HCT116 (cell line): ENCODE results near the gene GET3. TPM values are rescaled to one million over a fixed set of nuclear protein-coding genes. Genes with fewer than 3 reads are reported as not detected.

ENCODE experiments used
- ATAC-seq: fragments of 200-7000 bp; cut with Tn5 transposase; 2 replicates; pipeline ENCODE4 v1.9.1; 2020; ENCODE audit warnings: mild to moderate bottlenecking, moderate library complexity
- BruUV-seq: library from RNA; stranded (reverse); fragments of 400-500 nt; replicated peaks from 2 replicates; lab custom pipeline; 2021; lab: Mats Ljungman, UMichigan
- CTCF ChIA-PET: fragments of 300-600 bp; sonication (Branson Sonifier 250); formaldehyde crosslinking; loops from one replicate; lab custom pipeline; 2021; ENCODE audit warnings: antibody characterized with exemption; lab: Charles Lee
- POLR2A ChIA-PET: fragments of 300-600, 350-600 bp; sonication (Branson Sonifier 250); formaldehyde crosslinking; loops from one replicate; lab custom pipeline; 2021; ENCODE audit warnings: antibody characterized with exemption; lab: Charles Lee
- RAD21 ChIA-PET, 2 experiments: fragments of 300-600 bp; sonication (Branson Sonifier 250); formaldehyde crosslinking; loops; one replicate each; lab custom pipeline; 2023; ENCODE audit warnings: low total read pairs in 2 of 2; ENCODE audit not compliant: uncharacterized antibody in 2 of 2, unreplicated experiment in 2 of 2, low non-redundant PET in 1 of 2; lab: Charles Lee
- DNase-seq: peaks from one replicate; pipeline ENCODE4 v3.0.0-alpha.2; 2010; ENCODE audit warnings: low read depth, low spot score
- H2AFZ ChIP-seq: fragments of 200-600 bp; shearing (Covaris generic), sonication (generic); 2 replicates; pipeline ENCODE4 v1.6.1; 2017; ENCODE audit warnings: low read depth, mixed run types, mixed read lengths, antibody characterized with exemption, low read length; ENCODE audit not compliant: poor library complexity, severe bottlenecking
- H3K27ac ChIP-seq: 2 replicates; pipeline ENCODE4 v1.5.1; 2012; ENCODE audit warnings: low read depth, low read length
- H3K27me3 ChIP-seq: fragments of 200-600 bp; sonication (generic); 2 replicates; pipeline ENCODE4 v1.6.1; 2016; ENCODE audit warnings: mixed run types, low read length, mixed read lengths; ENCODE audit not compliant: insufficient read depth
- H3K36me3 ChIP-seq, 2 experiments: fragments of 200-500 bp in 1 of 2; fragments of 200-600 bp in 1 of 2; sonication (Bioruptor generic) in 1 of 2; sonication (generic) in 1 of 2; 2 replicates each; pipeline versions ENCODE4 v1.5.1 to v1.6.1; 2014 to 2016; ENCODE audit warnings: low read length in 2 of 2, inconsistent platforms in 1 of 2, mixed read lengths in 1 of 2, mixed run types in 1 of 2; ENCODE audit not compliant: insufficient read depth in 2 of 2, control insufficient read depth in 1 of 2
- H3K4me1 ChIP-seq, 2 experiments: fragments of 200-600 bp in 1 of 2; sonication (generic) in 1 of 2; 2 replicates each; pipeline versions ENCODE4 v1.5.1 to v1.6.1; 2012 to 2017; ENCODE audit warnings: low read length in 2 of 2, inconsistent platforms in 1 of 2, mild to moderate bottlenecking in 1 of 2, mixed read lengths in 1 of 2, mixed run types in 1 of 2, moderate library complexity in 1 of 2; ENCODE audit not compliant: insufficient read depth in 2 of 2, control insufficient read depth in 1 of 2
- H3K4me2 ChIP-seq: fragments of 200-600 bp; sonication (generic); 2 replicates; pipeline ENCODE4 v1.6.1; 2017; ENCODE audit warnings: mixed run types, low read length, mixed read lengths
- H3K4me3 ChIP-seq, 2 experiments: fragments of 200-600 bp in 1 of 2; sonication (generic) in 1 of 2; replicated peaks in 1 of 2; 2 replicates each; pipeline ENCODE4 v1.5.1; 2011 to 2016; ENCODE audit warnings: low read length in 2 of 2, control low read depth in 1 of 2, low read depth in 1 of 2, mild to moderate bottlenecking in 1 of 2, mixed read lengths in 1 of 2, mixed run types in 1 of 2
- H3K79me2 ChIP-seq: fragments of 200-600 bp; sonication (generic); 2 replicates; pipeline ENCODE4 v1.6.1; 2017; ENCODE audit warnings: mild to moderate bottlenecking, mixed run types, low read length, moderate library complexity, mixed read lengths; ENCODE audit not compliant: insufficient read depth
- H3K9ac ChIP-seq: fragments of 200-600 bp; sonication (generic); 2 replicates; pipeline ENCODE4 v1.6.1; 2016; ENCODE audit warnings: low read length, mixed read lengths
- H3K9me2 ChIP-seq: fragments of 200-600 bp; sonication (generic), shearing (Covaris generic); 2 replicates; pipeline ENCODE4 v1.6.1; 2017; ENCODE audit warnings: mixed run types, mild to moderate bottlenecking, moderate library complexity; ENCODE audit not compliant: insufficient read depth
- H3K9me3 ChIP-seq, 2 experiments: fragments of 200-500 bp in 1 of 2; fragments of 200-600 bp in 1 of 2; sonication (Bioruptor generic) in 1 of 2; sonication (generic) in 1 of 2; 2 replicates each; pipeline ENCODE4 v1.6.1; 2014 to 2017; ENCODE audit warnings: low read length in 2 of 2, mixed read lengths in 2 of 2, inconsistent platforms in 1 of 2, low read depth in 1 of 2, mild to moderate bottlenecking in 1 of 2, mixed run types in 1 of 2, moderate library complexity in 1 of 2; ENCODE audit not compliant: control insufficient read depth in 1 of 2, insufficient read depth in 1 of 2
- H4K20me1 ChIP-seq: fragments of 200-600 bp; sonication (generic), shearing (Covaris generic); 2 replicates; pipeline ENCODE4 v1.6.1; 2017; ENCODE audit warnings: mixed run types, mild to moderate bottlenecking, moderate library complexity; ENCODE audit not compliant: insufficient read depth
- ATF3 ChIP-seq: IDR thresholded peaks from 2 replicates; pipeline ENCODE4 v1.6.1; 2012
- FOSL1 ChIP-seq: IDR thresholded peaks from 2 replicates; pipeline ENCODE4 v1.6.1; 2012; ENCODE audit warnings: low read depth
- JUND ChIP-seq: IDR thresholded peaks from 2 replicates; pipeline ENCODE4 v1.6.1; 2012
- MAX ChIP-seq: IDR thresholded peaks from 2 replicates; pipeline ENCODE4 v1.6.1; 2012
- POLR2AphosphoS5 ChIP-seq: IDR thresholded peaks from 2 replicates; pipeline ENCODE4 v1.6.1; 2011; ENCODE audit warnings: mild to moderate bottlenecking, low read depth, low read length, moderate library complexity
- RAD21 ChIP-seq: IDR thresholded peaks from 2 replicates; pipeline ENCODE4 v1.6.1; 2012; ENCODE audit warnings: low read depth, mild to moderate bottlenecking
- SP1 ChIP-seq: IDR thresholded peaks from 2 replicates; pipeline ENCODE4 v1.6.1; 2012; ENCODE audit warnings: low read depth
- TCF7L2 ChIP-seq: IDR thresholded peaks from 2 replicates; pipeline ENCODE4 v1.7.0; 2011; ENCODE audit warnings: borderline replicate concordance, inconsistent platforms; ENCODE audit not compliant: insufficient read depth, insufficient read length; ENCODE audit errors: extremely low read depth
- intact Hi-C: fragments of 100-400 bp; cut with micrococcal nuclease; formaldehyde crosslinking; loops from 2 replicates; pipeline ENCODE4 v1.10.0; 2022
- total RNA-seq: library from RNA; stranded (reverse); gene quantifications from one replicate; pipeline ENCODE4 v1.2.1, GENCODE V29; 2021; ENCODE audit not compliant: unreplicated experiment

The GET3 gene
- total RNA-seq, 1 experiment from 2014 or later = 77.6 TPM

GRCh38 chr19:12777217-12778016 lies 40.1 kb downstream of the GET3 start (continued):
- no peak for TF ChIP-seq ATF3
- TF ChIP-seq TCF7L2 = no peak
- peak; percentile 93 for TF ChIP-seq RAD21
- no peak for TF ChIP-seq FOSL1
- no peak for TF ChIP-seq JUND

- H4K20me1 ChIP-seq = no peaks in the 10 kb centered on the region
- ATAC-seq (peak; percentile 26), DNase-seq (no peak)
- intact Hi-C loops = loop anchor here (2.0 to 5.0 kb wide), 2 partner anchors 15 to 69 kb away; no protein-coding TSS in a partner anchor
- peak overlapping the region; percentile 78 for H3K9ac ChIP-seq
- ChIA-PET POLR2A (interaction anchor here (1.1 to 8.8 kb wide), 3 partner anchors 12 to 28 kb away, joined by 4 to 172 read pairs (median 6); partner anchors contain the start of genes JUNB and RNASEH2A), RAD21 (interaction anchor here (0.6 to 2.7 kb wide), 7 partner anchors 10 to 18 kb away, joined by 3 to 15 read pairs (median 5); partner anchors contain the start of gene JUNB (in 2 of the 2))
- peak overlapping the region; percentile 96 for H3K27ac ChIP-seq
- H3K36me3 ChIP-seq = no peaks in the 10 kb centered on the region
- H3K4me2 ChIP-seq = peak overlapping the region; percentile 85
- H3K27me3 ChIP-seq = no peaks in the 10 kb centered on the region
- peaks cover 53 to 80% of the 10 kb centered on the region in 2 experiments for H3K4me1 ChIP-seq
- TF ChIP-seq SP1 = peak; percentile 6; the same call in 1 of the 2 replicates
- TF ChIP-seq MAX = peak; percentile 82
- peak; percentile 46 for TF ChIP-seq POLR2AphosphoS5
- TF ChIP-seq RAD21 = no peak
- TF ChIP-seq, all 23 proteins: peak for 3
- H3K9me2 ChIP-seq = no peaks in the 10 kb centered on the region
- H2AFZ ChIP-seq = no peak overlapping the region
- peaks cover 6% of the 10 kb centered on the region; the same call in 1 of the 2 replicates for H3K79me2 ChIP-seq
- no TSS peak for BruUV-seq
- CTCF ChIA-PET = interaction anchor here (1.0 to 7.0 kb wide), 9 partner anchors 12 to 69 kb away, joined by 3 to 88 read pairs (median 12); partner anchors contain the start of genes GET3, JUNB and RTBDN
- peak overlapping the region; percentile 66 to 68 for H3K4me3 ChIP-seq
- H3K9me3 ChIP-seq = no peaks in the 10 kb centered on the region
Observed at GRCh38 chr19:12778017-12778904, 41.0 kb downstream of the GET3 start.
